GM04504 (cell line): Measurements from ENCODE around the gene RBFA.
"Not testable (repeated sequence)": the region's sequence is repeated elsewhere in the genome, so short reads cannot be mapped to it uniquely, and the experiment has no call there.

Experiments used
- DNase-seq: peaks from one replicate; pipeline ENCODE4 v3.0.0-alpha.2; 2012; ENCODE audit warnings: low read depth

The RBFA gene, protein sequence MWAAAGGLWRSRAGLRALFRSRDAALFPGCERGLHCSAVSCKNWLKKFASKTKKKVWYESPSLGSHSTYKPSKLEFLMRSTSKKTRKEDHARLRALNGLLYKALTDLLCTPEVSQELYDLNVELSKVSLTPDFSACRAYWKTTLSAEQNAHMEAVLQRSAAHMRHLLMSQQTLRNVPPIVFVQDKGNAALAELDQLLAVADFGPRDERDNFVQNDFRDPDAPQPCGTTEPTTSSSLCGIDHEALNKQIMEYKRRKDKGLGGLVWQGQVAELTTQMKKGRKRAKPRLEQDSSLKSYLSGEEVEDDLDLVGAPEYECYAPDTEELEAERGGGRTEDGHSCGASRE

GRCh38 chr18:80034068-80034851 is at the start of gene RBFA:
Gene RBFA, plus strand, starts transcription at chr18:80034434. Its CDS starts 62 bp downstream, at chr18:80034496.
- peak; percentile 96 for DNase-seq

GRCh38 chr18:79985172-79985571 is 49.1 kb upstream of the RBFA start:
- DNase-seq: no peak

DNA sequence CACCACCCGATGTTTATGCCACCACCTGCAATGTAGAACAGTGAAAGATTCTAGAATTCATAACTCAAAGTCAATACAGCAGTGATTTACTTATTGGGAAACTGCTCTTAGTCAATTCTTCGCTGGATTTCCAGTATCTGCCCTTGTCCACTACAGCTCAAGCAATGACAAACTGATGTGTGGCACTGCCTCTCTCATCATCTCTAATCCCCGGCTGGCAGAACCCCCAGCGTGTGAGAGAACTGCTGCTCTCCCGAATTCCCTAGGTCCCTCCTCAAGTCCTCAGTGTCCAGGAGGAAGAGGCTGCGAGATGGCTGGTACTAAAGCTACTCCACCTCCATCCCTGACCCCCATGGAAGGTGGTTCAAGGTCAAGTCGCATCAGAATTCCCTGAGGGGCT is 47.5 kb upstream of the RBFA start:
- DNase-seq: no peak

DNA sequence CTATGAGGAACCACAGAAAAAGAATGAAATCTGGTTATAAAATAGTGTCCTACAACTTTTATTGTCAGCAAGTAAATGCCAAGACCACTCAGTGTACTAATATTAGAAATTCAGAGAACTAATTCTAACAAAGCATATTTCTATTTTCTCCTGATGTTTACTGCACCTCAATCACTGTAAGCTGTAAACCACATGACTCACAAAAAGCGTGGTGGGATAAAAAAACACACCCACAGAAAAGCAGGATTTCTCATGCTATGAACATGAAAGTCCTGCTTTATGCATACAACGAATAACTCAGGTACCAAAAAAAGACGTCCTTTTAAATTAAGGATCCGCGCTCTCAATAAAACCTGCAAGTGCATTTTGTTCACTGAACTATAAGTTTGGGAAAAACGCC is 46.7 kb upstream of the RBFA start:
- no peak for DNase-seq

- DNase-seq: no peak
These were observed 46.2 kb upstream of the RBFA start for GRCh38 chr18:79988071-79988450.

DNA sequence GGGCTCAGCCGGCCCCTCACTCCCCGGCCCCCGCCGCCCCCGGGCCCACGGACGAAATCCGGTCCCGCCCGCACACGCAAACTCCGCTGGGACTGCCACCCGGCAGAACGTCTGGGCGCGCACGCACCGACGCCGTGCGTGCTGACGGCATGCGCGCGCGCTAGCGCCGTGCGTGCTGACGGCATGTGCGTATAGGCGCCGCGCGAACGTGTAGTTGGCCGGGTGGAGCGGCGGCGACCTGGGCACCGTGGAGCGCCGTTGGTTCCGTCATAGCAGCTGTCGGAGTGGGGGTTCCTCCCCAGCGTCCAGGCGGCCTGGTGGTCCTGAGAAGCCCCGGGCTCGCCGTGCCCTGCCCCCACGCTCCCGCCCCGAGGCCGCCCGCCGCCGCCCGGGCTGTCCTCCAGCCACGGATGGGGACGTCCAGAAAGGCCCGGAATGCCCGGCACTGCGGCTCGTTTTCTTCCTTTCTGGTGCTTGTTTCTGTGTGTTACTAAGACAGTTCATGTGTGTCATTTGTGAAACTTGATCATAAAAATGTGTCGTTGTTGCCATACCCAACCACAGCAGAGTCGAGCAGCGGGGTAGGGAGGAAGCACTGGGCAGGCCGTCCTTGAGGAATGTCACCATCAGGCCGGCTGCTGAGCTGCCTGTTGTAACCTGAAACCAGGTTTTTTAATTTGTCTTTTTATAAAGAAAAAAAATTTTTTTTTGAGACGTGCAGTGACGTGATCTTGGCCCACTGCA is 45.6 kb upstream of the RBFA start, which contains the start of gene TXNL4A:
Gene TXNL4A (minus strand): TSS at position 113 of the 744 bp plus-strand sequence. CDS start 171 bp downstream, outside the sequence.
- DNase-seq: peak; percentile 65

- no peak for DNase-seq
These were observed 45.1 kb upstream of the RBFA start for GRCh38 chr18:79989195-79989497.

- DNase-seq: no peak
These were observed 42.7 kb upstream of the RBFA start for GRCh38 chr18:79991494-79991893.

DNA sequence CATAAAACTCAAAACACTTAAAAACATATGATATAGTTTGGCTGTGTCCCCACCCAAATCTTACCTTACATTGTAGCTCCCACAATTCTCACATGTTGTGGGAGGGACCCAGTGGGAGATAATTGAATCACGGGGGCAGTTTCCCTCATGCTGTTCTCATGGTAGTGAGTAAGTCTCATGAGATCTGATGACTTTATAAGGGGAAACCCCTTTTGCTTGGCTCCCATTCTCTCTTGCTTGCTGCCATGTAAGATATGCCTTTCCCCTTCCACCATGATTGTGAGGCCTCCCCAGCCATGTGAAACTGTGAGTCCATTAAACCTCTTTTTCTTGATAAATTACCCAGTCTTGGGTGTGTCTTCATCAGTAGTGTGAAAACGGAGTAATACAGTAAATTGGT is 34.5 kb upstream of the RBFA start:
- DNase-seq: not testable (repeated sequence)

DNA sequence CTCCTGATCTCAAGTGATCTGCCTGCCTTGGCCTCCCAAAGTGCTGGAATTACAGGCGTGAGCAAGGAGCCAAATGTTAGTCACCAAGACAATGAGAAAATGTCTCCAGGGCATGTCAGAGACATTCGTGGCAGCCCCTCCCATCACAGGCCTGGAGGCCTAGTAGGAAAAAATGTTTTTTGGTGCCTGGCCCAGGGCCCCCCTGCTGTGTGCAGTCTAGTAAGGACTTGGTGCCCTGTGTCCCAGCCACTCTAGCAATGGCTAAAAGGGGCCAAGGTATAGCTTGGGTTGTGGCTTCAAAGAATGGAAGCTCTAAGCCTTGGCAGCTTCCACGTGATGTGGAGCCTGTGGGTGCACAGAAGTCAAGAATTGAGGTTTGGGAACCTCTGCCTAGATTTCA is 33.4 kb upstream of the RBFA start:
- no peak for DNase-seq

DNA sequence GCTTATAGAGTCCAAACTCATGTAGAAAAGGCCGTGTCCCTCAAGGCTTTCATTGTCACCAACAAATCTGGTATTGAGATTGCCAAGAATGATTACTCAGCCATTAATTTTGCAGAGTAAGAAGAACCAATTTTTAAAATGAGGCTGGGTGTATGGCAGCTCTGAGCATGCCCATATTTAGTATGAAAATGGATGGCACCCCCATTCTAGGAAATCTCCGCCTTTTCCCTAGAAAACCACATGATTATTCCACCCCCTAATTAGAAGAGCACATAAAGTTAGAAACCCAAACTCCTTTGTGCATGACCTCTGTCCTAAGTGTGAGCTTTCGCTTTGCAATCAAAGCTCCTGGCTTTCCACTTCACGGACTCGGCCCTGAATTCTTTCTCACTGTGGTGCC is 31.8 kb upstream of the RBFA start:
- DNase-seq: no peak

- DNase-seq: no peak
These were observed 29.5 kb upstream of the RBFA start for GRCh38 chr18:80004600-80005342.

GRCh38 chr18:80006724-80007123 is 27.5 kb upstream of the RBFA start:
- DNase-seq: no peak

- DNase-seq: peak; percentile 96
These were observed 24.3 kb upstream of the RBFA start for GRCh38 chr18:80009661-80010550.

DNA sequence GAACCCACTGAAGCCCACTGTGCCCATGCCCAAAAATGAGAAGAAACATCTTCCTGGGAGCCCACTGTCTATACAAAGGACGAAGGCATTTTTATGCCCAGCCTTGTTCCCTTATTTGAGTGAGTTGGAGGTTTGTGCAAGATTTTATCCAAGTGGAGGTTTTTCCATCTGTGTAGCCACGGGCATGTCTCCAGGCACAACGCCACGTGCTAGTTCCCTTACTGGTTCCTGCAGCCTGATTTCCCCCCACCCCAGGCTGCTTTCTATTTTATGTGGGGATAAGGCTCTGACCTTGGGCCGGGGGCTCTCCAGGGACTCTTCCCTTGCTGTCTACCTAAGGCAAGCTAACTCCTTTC is 23.7 kb upstream of the RBFA start:
- DNase-seq: no peak

DNA sequence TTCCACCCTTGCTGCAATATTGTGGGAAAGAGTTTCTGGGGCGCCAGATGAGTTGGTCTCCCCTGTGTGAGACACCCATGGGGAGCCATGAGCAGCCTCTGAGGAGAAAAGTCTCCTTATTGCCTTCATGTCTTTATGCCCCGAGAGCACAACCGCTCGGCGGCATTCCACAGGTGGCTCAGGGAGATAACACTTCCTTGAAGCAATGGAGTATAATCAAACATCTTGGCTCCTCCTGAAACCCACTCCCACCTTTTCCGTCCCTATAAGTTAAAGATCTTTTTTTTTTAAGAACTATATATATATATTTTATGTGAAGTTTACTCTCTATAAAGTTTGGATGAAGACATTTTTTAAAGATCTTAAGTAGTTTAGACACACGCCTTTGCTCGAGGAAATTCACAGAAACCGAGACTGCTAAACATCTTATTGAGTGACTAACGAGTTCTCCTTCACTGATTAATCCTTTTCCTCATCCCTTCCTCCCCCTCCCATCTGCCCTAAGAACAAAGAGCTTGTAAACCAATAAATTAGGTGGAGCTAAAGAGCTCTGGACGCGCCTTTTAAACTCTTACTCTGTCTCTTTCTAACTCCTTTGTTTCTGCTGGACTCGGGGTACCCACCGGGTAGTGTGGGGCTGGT is 22.6 kb upstream of the RBFA start:
- DNase-seq: not testable (repeated sequence)

DNA sequence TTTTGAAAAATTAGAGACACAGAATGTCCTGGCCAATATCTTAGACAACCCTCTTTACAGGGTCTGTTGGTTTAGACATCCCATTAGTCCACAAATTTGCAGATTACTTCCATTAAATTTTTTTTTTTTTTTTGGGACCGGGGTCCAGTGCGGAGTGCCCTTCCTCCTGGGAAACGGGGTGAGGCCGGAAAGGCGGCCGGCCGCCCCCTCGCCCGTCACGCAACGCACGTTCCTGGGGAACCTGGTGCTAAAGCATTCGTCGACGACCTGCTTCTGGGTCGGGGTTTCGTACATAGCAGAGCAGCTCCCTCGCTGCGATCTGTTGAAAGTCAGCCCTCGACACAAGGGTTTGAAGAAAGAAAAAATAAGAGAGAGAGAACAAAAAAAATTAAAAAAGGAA is 21.5 kb upstream of the RBFA start:
- DNase-seq: no peak

DNA sequence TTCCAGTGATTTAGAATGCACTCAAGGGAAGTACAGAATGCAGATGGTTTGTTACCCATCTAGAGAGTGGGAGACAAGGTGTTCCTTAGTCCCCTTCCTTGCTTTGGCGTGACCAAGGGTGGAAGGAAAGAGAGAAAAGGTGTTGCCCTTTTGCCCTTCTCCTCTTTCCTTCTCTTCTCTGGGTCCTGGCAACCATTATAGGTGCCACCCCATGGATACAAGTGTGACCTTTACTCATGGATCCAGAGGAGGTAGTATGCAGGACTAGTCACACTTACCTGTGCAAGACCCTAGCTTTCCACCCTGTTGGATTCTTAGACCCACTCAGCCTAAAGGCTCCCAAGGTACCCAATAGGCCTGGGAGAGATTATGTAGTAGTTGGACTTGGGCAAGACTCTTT is 11.6 kb upstream of the RBFA start:
- no peak for DNase-seq

DNA sequence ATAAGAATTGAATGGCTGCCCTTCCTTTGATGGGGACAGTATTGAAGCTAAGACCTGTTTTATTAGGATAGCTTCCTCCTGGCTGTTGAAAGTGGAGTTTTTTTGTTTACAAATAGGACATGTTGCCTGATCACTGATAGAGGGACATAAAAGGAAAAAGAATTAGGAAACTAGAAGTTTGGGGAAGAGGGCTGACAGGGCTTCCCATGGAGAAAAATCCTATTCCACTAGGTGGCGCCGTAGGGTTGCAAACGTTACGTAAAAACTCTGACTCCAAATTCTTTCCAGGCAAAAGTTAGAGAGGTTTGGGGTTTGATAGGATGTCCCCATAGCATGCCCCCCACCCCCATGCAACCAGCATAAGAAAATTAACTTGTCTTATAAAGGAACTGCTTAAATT is 11.1 kb upstream of the RBFA start:
- no peak for DNase-seq

DNA sequence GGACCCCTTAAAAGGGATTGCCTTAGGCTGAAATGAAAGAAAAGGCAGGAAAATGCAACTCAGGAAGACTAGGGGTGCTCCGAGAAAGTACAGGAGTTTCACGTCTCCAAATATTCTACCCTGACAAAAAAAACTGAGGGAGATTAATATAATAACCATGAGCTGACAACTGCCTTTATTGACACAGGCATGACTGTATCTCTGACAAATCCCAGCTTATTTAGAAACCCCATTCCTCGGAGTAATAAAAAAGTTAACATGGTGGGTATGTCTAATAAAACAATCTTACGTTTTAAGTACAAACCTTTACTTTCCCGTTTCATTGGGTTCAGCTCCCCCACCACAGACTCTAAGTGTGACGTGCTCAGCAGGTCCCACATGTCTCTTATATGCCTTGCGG is 7.9 kb upstream of the RBFA start:
- DNase-seq: no peak

- peak; percentile 55 for DNase-seq
These were observed 6.5 kb upstream of the RBFA start for GRCh38 chr18:80027719-80028118.
